AG09319 (cell line): ENCODE data around the gene DNAH8.

Experiments used
- DNase-seq: peaks from one replicate; pipeline ENCODE4 v3.0.0-alpha.2; 2010; ENCODE audit warnings: low read depth; ENCODE audit errors: extremely low read depth
- CTCF ChIP-seq: IDR thresholded peaks from 2 replicates; pipeline ENCODE4 v1.5.1; 2011; ENCODE audit warnings: low read depth, mild to moderate bottlenecking, inconsistent platforms, low read length, moderate library complexity

The DNAH8 gene

DNA sequence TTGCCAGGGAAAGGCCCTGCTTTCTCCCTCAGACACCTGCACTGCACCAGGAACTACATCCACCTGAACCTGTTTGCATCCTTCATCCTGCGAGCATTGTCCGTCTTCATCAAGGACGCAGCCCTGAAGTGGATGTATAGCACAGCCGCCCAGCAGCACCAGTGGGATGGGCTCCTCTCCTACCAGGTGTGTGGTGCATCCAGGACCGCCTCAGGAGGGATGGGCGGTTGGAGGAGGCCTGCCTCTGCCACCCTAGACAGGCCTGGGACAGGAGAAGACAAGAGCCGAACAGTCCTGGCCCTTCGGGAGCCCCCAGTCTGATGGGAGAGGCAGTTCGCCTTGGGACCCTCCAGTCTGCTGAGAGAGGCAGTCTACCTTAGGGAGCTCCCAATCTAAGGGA lies 357.7 kb downstream of the DNAH8 start:
- no peak for TF ChIP-seq CTCF
- DNase-seq, result no peak

GRCh38 chr6:39073471-39074355 lies 358.6 kb downstream of the DNAH8 start:
- no peak for DNase-seq
- no peak for TF ChIP-seq CTCF

GRCh38 chr6:39074486-39074885 lies 359.4 kb downstream of the DNAH8 start:
- DNase-seq, result no peak

DNA sequence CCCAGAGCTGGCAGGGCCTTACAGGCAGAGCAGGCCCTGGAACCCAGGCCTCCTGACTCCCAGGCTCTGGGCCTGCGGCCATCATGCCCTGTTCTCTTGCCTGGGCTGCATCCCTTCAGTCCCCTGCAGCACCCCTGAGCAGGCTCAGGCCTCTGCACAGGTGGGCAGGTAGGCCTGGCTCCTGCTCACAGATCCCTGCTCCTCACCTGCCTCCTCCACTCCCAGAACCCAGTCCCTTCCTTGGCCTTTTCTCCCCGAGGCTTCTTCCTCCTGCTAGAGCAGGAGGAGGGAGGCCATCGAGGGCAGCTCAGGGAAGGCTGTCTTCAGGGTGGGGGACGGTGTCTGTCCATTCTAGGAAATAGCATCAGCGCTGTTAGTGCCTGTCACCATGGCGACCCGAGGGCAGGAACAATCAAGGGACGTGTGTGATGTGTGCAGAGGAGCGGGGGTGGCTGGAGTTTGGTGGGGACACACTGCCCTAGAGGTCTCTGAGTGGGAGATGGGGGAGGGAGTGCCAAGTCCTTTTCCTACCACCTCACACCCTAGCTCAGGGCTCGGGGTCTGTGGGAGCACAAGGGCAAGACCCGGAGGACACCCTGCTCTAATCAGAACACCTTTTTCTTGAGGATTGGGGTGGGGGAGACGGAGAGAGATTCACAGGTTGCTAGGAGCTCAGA lies 360.0 kb downstream of the DNAH8 start:
- DNase-seq, result no peak
- no peak for TF ChIP-seq CTCF

More at GRCh38 chr6:39074486-39074885, 359.4 kb downstream of the DNAH8 start:
- no peak for TF ChIP-seq CTCF

DNA sequence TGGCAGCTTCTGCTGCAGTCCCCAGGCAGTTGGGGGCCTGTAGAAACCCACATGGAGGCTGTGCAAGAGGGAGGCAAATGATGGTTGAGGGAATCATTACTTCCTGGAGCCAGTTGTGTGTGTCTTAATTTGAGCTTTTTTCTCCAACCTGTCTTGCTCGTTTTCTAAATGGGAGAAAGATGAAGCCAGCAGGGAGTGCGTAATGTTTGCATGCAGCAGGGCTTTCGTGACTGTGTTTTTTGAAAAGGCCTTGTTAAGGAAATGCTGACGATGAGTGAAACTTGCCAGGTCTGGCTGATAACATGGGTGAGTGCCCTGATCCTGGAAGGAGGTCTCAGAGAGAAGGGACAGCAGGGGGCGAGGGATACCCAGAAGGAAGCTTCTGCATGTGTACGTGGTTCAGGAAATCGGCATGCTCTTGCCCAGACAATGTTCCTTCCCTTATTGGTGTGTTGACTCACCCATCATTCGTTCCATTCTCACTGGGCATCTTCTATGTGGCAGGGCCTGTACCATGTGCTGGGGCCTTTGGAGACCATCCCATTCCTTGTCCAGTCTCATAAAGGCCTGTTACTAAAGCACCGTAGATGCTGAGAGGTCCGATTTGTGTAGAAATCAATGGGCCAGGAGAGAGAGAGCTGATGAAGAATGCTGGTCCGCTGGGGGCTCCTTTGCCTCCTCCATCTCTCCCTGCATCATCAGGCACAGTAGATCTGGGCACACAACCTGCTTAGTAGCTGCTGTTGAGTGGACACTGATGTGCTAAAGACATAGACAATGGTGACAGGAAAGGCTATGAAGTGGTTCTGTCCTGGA lies 360.9 kb downstream of the DNAH8 start:
- DNase-seq, result no peak
- TF ChIP-seq CTCF, result no peak

- TF ChIP-seq CTCF, result no peak
- DNase-seq, result no peak
Observed at GRCh38 chr6:39076623-39077535, 361.8 kb downstream of the DNAH8 start.
